Measurements from ENCODE around the gene GARIN5B.

DNA sequence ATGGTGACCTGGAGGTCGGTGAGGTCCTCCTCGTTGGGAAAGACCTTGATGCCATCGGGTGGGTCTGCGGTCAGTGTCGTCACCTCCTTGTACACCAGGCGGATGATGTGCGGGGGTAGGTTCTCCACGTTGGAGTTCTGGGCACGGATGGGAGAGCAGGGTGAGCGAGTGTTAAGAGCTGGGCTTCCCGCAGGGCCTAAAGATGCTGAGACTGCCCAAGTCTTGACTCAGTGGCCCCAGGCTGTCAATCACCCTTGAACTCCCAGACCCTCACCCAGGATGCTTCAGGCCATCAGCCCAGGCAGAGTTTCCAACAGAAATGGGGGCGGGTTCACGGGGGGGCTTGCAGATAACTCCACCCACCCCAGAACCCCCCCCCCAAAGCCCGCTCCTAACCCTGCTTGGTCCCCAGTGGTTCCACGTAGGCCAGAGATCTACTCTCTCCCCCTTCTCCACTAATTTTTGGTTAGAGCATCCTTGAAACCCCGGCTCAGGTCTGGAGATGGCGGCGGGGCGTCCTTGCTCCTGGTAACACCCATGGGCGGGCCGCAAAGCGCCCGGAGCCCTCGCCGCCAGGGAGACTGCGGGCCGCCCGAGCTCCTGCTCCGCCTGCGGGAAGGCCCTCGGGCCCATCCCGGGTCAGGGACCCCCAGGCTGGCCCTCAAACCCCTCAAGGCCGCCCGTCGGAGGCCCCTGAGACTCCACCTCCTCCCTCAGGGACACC lies 43.9 kb upstream of the GARIN5B start:
- TF ChIP-seq, protein P1, sequence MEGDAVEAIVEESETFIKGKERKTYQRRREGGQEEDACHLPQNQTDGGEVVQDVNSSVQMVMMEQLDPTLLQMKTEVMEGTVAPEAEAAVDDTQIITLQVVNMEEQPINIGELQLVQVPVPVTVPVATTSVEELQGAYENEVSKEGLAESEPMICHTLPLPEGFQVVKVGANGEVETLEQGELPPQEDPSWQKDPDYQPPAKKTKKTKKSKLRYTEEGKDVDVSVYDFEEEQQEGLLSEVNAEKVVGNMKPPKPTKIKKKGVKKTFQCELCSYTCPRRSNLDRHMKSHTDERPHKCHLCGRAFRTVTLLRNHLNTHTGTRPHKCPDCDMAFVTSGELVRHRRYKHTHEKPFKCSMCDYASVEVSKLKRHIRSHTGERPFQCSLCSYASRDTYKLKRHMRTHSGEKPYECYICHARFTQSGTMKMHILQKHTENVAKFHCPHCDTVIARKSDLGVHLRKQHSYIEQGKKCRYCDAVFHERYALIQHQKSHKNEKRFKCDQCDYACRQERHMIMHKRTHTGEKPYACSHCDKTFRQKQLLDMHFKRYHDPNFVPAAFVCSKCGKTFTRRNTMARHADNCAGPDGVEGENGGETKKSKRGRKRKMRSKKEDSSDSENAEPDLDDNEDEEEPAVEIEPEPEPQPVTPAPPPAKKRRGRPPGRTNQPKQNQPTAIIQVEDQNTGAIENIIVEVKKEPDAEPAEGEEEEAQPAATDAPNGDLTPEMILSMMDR (IDR thresholded peaks at IDR 0.05; ENCODE audit: control extremely low read depth in 1 of 3, insufficient read depth in 1 of 3, low read depth in 1 of 3, low read length in 3 of 3) = no peak
- no peak for TF ChIP-seq POLR2AphosphoS5 (IDR thresholded peaks at IDR 0.05; ENCODE audit: low read depth, low read length)
- no peak for TF ChIP-seq CREB1 (IDR thresholded peaks at IDR 0.05)
- no peak for TF ChIP-seq RAD21 (IDR thresholded peaks at IDR 0.05 in 1 of 2, conservative IDR thresholded peaks at IDR 0.05 in 1 of 2; ENCODE audit: low read depth in 2 of 2, low read length in 2 of 2)
- TF ChIP-seq, protein P2, sequence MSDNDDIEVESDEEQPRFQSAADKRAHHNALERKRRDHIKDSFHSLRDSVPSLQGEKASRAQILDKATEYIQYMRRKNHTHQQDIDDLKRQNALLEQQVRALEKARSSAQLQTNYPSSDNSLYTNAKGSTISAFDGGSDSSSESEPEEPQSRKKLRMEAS (IDR thresholded peaks at IDR 0.05) = no peak
- no peak for TF ChIP-seq POLR2A (IDR thresholded peaks at IDR 0.05; ENCODE audit: control extremely low read depth in 1 of 2, low read depth in 2 of 2, low read length in 2 of 2)
- no peak for TF ChIP-seq SIX5 (IDR thresholded peaks at IDR 0.05; ENCODE audit: low read depth, low read length)

Measured in H1 (cell line).